K562 (cell line): ENCODE measurements around the gene PRKAR2B. TPM values are rescaled to one million over a fixed set of nuclear protein-coding genes. Genes with fewer than 3 reads are reported as not detected.

Experiments
- FOXJ2 ChIP-seq: fragments of 200-800 bp; sonication (Bioruptor generic); IDR thresholded peaks from 2 replicates; pipeline ENCODE4 v1.6.1; 2016; ENCODE audit warnings: missing genetic modification characterization, missing compliant biosample characterization
- IRF1 ChIP-seq: sonication (generic); formaldehyde crosslinking; IDR thresholded peaks from 2 replicates; pipeline ENCODE4 v1.8.0; 2022; ENCODE audit warnings: missing genetic modification reagents, mild to moderate bottlenecking, borderline replicate concordance
- LARP7 ChIP-seq: fragments of 450-650 bp; IDR thresholded peaks from 2 replicates; pipeline ENCODE4 v1.6.1; 2016
- MBD2 ChIP-seq: sonication (generic); IDR thresholded peaks from 2 replicates; pipeline ENCODE4 v1.6.1; 2016; ENCODE audit warnings: low read depth, borderline replicate concordance
- NELFE ChIP-seq: IDR thresholded peaks from 2 replicates; pipeline ENCODE4 v1.6.1; 2011; ENCODE audit warnings: mild to moderate bottlenecking; ENCODE audit not compliant: insufficient read depth, insufficient read length
- RBM34 ChIP-seq: fragments of 200-400 bp; formaldehyde crosslinking; IDR thresholded peaks from 2 replicates; pipeline ENCODE4 v1.6.1; 2018; ENCODE audit warnings: low read length, borderline replicate concordance; ENCODE audit not compliant: insufficient read depth
- RFX1 ChIP-seq: fragments of 450-650 bp; IDR thresholded peaks from 2 replicates; pipeline ENCODE4 v1.6.1; 2016; ENCODE audit warnings: mild to moderate bottlenecking, moderate library complexity
- SAP30 ChIP-seq: fragments of 200-600 bp; sonication (generic); IDR thresholded peaks from 2 replicates; pipeline ENCODE4 v1.6.1; 2012; ENCODE audit warnings: borderline replicate concordance, low read depth, mild to moderate bottlenecking, moderate library complexity, low read length, control low read depth, inconsistent platforms; ENCODE audit not compliant: insufficient read depth, poor library complexity, severe bottlenecking
- SMARCC2 ChIP-seq: fragments of 450-650 bp; IDR thresholded peaks from 2 replicates; pipeline ENCODE4 v1.6.1; 2017; ENCODE audit warnings: antibody characterized with exemption, moderate library complexity, mild to moderate bottlenecking, low read depth
- YY1 ChIP-seq, 3 experiments: IDR thresholded peaks; 2 replicates each; pipeline ENCODE4 v1.6.1; 2011; ENCODE audit warnings: low read length in 2 of 3, mild to moderate bottlenecking in 2 of 3, moderate library complexity in 2 of 3, borderline replicate concordance in 1 of 3, control low read depth in 1 of 3, low read depth in 1 of 3; ENCODE audit not compliant: insufficient read depth in 3 of 3, insufficient replicate concordance in 2 of 3, control insufficient read depth in 1 of 3, insufficient read length in 1 of 3; ENCODE audit errors: extremely low read depth in 1 of 3
- ZNF133 ChIP-seq: fragments of 250-450 bp; sonication (Bioruptor Pico); IDR thresholded peaks from 2 replicates; pipeline ENCODE4 v1.4.0; 2020; ENCODE audit warnings: mild to moderate bottlenecking
- polyA plus RNA-seq, 8 experiments: library from polyadenylated mRNA; depleted of rRNA in 4 of 8; stranded (reverse) in 5 of 8; unstranded in 3 of 8; fragments of >200 nt; fragmentation: Nextera tagmentation in 2 of 8; fragmentation: Illumina TruSeq in 1 of 8; extraction: Ambion mirVana in 2 of 8; extraction: Trizol in 1 of 8; gene quantifications; 2 replicates each; pipeline versions ENCODE4 v1.2.1 to v1.2.3, GENCODE V29; 2011 to 2014; ENCODE audit warnings: inconsistent platforms in 1 of 8, missing spikeins in 1 of 8
- total RNA-seq, 7 experiments: library from RNA; depleted of rRNA in 6 of 7; stranded (reverse); fragments of >200 nt in 6 of 7; fragmentation: Illumina TruSeq in 2 of 7; extraction: Trizol in 2 of 7; gene quantifications; 2 replicates each; pipeline versions ENCODE4 v1.2.1 to v1.2.3, GENCODE V29; 2011 to 2021; ENCODE audit warnings: low replicate concordance in 1 of 7
- TF ChIP-seq, protein P1 (sequence below): fragments of 250-450 bp; sonication (Bioruptor Pico); IDR thresholded peaks from 2 replicates; pipeline ENCODE4 v1.8.0; 2022; ENCODE audit warnings: inconsistent platforms
- TF ChIP-seq, protein P2 (sequence below): fragments of 450-650 bp; IDR thresholded peaks from 2 replicates; pipeline ENCODE4 v1.6.1; 2017; ENCODE audit warnings: antibody characterized with exemption
- TF ChIP-seq, protein P3 (sequence below): IDR thresholded peaks from 3 replicates; pipeline ENCODE4 v1.6.1; 2011; ENCODE audit warnings: borderline replicate concordance, mild to moderate bottlenecking; ENCODE audit not compliant: insufficient read length, insufficient read depth
- TF ChIP-seq, protein P4 (sequence below): fragments of 250-450 bp; sonication (Bioruptor Pico); IDR thresholded peaks from 2 replicates; pipeline ENCODE4 v1.5.0; 2020; ENCODE audit warnings: mild to moderate bottlenecking, borderline replicate concordance
- TF ChIP-seq, protein P5 (sequence below): fragments of 150-350 bp; conservative IDR thresholded peaks from 2 replicates; pipeline ENCODE4 v1.6.1; 2014; ENCODE audit warnings: low read length

PRKAR2B gene
- total and polyA plus RNA-seq, 9 of the 15 experiments (the other 6 are each of a cell fraction or from before 2014, with no cell fraction given), result 59.0 to 173 (median 129) TPM

- TF ChIP-seq, protein P1, sequence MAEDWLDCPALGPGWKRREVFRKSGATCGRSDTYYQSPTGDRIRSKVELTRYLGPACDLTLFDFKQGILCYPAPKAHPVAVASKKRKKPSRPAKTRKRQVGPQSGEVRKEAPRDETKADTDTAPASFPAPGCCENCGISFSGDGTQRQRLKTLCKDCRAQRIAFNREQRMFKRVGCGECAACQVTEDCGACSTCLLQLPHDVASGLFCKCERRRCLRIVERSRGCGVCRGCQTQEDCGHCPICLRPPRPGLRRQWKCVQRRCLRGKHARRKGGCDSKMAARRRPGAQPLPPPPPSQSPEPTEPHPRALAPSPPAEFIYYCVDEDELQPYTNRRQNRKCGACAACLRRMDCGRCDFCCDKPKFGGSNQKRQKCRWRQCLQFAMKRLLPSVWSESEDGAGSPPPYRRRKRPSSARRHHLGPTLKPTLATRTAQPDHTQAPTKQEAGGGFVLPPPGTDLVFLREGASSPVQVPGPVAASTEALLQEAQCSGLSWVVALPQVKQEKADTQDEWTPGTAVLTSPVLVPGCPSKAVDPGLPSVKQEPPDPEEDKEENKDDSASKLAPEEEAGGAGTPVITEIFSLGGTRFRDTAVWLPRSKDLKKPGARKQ, result no peak
- no peak for TF ChIP-seq SAP30
- no peak for TF ChIP-seq RFX1
- no peak for TF ChIP-seq NELFE
- TF ChIP-seq, protein P2, sequence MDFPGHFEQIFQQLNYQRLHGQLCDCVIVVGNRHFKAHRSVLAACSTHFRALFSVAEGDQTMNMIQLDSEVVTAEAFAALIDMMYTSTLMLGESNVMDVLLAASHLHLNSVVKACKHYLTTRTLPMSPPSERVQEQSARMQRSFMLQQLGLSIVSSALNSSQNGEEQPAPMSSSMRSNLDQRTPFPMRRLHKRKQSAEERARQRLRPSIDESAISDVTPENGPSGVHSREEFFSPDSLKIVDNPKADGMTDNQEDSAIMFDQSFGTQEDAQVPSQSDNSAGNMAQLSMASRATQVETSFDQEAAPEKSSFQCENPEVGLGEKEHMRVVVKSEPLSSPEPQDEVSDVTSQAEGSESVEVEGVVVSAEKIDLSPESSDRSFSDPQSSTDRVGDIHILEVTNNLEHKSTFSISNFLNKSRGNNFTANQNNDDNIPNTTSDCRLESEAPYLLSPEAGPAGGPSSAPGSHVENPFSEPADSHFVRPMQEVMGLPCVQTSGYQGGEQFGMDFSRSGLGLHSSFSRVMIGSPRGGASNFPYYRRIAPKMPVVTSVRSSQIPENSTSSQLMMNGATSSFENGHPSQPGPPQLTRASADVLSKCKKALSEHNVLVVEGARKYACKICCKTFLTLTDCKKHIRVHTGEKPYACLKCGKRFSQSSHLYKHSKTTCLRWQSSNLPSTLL, result no peak
- no peak for TF ChIP-seq FOXJ2
- TF ChIP-seq, protein P3, sequence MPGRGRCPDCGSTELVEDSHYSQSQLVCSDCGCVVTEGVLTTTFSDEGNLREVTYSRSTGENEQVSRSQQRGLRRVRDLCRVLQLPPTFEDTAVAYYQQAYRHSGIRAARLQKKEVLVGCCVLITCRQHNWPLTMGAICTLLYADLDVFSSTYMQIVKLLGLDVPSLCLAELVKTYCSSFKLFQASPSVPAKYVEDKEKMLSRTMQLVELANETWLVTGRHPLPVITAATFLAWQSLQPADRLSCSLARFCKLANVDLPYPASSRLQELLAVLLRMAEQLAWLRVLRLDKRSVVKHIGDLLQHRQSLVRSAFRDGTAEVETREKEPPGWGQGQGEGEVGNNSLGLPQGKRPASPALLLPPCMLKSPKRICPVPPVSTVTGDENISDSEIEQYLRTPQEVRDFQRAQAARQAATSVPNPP, result no peak
- TF ChIP-seq IRF1 (CRISPR knock-in tag), result no peak
- TF ChIP-seq RBM34, result no peak
- TF ChIP-seq, protein P4, sequence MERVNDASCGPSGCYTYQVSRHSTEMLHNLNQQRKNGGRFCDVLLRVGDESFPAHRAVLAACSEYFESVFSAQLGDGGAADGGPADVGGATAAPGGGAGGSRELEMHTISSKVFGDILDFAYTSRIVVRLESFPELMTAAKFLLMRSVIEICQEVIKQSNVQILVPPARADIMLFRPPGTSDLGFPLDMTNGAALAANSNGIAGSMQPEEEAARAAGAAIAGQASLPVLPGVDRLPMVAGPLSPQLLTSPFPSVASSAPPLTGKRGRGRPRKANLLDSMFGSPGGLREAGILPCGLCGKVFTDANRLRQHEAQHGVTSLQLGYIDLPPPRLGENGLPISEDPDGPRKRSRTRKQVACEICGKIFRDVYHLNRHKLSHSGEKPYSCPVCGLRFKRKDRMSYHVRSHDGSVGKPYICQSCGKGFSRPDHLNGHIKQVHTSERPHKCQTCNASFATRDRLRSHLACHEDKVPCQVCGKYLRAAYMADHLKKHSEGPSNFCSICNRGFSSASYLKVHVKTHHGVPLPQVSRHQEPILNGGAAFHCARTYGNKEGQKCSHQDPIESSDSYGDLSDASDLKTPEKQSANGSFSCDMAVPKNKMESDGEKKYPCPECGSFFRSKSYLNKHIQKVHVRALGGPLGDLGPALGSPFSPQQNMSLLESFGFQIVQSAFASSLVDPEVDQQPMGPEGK, result no peak
- no peak for TF ChIP-seq YY1 (IDR thresholded peaks at IDR 0.05; ENCODE audit: borderline replicate concordance in 1 of 3, control insufficient read depth in 1 of 3, extremely low read depth in 1 of 3, insufficient read depth in 3 of 3, insufficient read length in 1 of 3, insufficient replicate concordance in 2 of 3, low read depth in 1 of 3, low read length in 2 of 3)
- TF ChIP-seq, protein P5, sequence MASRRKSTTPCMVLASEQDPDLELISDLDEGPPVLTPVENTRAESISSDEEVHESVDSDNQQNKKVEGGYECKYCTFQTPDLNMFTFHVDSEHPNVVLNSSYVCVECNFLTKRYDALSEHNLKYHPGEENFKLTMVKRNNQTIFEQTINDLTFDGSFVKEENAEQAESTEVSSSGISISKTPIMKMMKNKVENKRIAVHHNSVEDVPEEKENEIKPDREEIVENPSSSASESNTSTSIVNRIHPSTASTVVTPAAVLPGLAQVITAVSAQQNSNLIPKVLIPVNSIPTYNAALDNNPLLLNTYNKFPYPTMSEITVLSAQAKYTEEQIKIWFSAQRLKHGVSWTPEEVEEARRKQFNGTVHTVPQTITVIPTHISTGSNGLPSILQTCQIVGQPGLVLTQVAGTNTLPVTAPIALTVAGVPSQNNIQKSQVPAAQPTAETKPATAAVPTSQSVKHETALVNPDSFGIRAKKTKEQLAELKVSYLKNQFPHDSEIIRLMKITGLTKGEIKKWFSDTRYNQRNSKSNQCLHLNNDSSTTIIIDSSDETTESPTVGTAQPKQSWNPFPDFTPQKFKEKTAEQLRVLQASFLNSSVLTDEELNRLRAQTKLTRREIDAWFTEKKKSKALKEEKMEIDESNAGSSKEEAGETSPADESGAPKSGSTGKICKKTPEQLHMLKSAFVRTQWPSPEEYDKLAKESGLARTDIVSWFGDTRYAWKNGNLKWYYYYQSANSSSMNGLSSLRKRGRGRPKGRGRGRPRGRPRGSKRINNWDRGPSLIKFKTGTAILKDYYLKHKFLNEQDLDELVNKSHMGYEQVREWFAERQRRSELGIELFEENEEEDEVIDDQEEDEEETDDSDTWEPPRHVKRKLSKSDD, result no peak
- 0 out of 2 replicates have a peak, but pooled peaks have one; percentile 40 for TF ChIP-seq SMARCC2
- no peak for TF ChIP-seq ZNF133 (CRISPR knock-in tag)
- TF ChIP-seq LARP7, result peak; percentile 91
- no peak for TF ChIP-seq MBD2
Observed at GRCh38 chr7:107165341-107165740, 120.8 kb downstream of the PRKAR2B start (continued).
